HG03135 (cell line): Measurements from ENCODE around the gene NTN3.
A peak's percentile ranks its signal among the peaks of the same experiment; 100 is the strongest.

Source experiments
- ATAC-seq: cut with Tn5 transposase; IDR thresholded peaks from one replicate; pipeline ENCODE4 v1.9.1; 2021; ENCODE audit warnings: mild to moderate bottlenecking, moderate library complexity; ENCODE audit not compliant: unreplicated experiment

Gene NTN3

DNA sequence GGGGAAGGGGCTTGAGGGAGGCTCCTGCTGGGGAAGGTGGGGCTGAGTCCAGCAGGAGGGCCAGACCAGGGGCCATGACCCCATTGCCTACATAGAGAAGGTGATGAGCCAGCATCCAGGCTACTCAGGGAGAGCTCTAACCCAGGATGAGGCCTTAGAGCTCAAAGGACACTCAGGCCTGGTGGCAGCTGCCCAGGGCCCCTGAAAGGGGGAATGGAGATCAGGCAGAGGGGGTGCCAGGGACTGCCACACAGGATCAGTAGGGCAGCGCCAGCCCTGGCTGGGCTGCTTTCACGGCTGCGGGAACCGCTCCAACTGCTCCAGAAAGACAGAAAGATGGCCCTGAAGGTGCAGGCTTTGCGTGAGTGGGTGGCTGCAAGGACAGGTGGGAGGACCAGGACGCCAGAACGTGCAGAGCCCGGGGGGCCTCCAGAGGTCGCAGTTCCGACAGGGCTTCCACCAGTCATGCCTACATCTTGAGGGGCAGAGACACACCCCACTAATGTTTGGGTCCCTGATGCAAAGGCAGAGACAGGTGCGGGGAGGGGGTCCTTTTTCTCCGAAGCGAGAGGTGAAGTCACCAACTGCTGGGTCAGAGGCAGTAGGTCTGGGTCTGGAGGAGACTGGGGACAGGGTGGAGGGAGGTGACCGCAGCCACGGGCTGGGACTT lies 41.8 kb downstream of the NTN3 start:
- ATAC-seq: peak; percentile 1

DNA sequence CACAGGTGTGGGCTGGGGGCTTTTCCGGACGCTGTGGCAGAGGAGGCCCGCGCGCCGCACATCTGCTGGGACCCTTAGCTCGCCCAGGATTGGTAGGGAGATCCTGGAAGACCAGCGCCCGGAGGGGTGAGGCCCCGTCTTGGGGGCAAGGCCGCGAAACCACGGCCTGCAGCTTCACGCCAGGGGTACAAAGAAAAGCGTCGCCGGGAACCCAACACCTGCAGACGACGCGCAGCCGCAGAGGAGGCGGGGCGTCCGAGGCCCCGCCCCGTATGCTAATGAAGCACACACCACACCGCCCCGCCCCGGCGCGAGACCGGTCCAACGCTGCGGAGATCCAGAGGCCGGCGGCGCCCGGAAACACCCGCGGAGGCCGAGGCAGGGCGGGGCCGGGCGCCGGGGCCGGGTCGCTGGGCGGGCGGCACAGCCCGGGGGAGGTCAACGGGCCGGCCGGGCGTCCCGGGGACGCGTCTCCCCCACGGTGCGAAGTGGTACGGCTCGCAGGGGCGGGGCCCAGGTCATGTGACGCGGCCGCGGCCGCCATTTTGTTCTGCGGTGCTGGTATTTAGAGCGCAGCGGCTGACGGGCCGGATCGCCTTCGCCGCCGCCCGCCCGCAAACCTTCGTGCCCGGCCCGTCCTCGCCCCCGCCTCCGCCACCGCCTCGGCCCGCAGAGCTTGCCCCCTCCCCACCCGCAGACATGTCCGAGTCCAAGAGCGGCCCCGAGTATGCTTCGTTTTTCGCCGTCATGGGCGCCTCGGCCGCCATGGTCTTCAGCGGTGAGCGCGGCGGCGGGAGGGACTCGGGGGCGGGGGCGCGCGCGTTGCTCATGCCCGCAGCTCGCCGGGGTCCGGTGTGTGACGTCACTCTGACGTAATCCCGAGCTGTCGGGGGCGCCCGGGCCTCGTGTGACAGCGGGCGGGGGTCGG lies 42.6 kb downstream of the NTN3 start, which contains the start of gene ATP6V0C:
Gene ATP6V0C (plus strand): TSS at position 548 of the 928 bp plus-strand sequence. CDS start 152 bp downstream, at position 700.
- peak; percentile 64 for ATAC-seq

DNA sequence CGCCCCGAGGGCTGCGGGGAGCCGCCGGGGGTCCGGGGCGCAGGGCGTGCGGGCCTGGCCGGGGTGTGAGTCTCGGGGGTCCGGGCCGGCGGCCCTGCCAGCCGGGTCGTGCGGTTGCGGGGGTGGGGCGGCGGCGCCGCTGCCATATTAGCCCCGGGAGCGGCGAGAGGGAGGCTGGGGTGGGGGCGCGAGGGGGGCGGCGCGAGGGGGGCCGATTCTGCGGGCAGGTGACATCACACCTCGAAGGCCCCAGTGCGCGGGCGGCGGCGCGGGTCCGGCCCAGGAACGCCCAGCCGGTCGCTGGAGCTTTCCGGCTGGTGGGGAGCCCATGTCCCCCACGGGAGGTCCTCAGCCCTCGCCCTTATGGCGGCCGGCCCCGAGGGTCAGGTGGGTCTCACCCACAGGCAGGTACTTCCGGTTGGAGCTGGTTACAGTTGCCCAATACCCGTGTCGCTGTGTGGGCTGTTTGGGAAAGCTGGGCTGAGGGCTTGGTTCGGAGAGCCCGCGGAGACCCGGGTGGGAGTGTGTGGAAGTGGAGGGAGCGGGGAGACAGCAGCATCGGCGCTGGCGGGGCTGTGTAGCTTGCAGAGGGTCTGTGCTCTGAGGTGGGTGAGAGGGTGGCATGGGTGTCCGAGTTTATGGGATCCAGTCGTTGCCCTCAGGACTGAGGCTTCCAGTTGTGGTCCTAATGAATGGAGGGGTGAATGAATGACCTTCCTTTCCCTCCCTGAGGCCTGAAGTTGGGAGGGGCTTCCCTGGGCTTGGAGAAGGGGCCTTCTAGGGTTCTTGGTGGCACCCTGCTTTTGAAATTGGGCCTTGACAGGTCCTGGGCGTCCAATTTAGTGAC lies 43.5 kb downstream of the NTN3 start:
- ATAC-seq: no peak

DNA sequence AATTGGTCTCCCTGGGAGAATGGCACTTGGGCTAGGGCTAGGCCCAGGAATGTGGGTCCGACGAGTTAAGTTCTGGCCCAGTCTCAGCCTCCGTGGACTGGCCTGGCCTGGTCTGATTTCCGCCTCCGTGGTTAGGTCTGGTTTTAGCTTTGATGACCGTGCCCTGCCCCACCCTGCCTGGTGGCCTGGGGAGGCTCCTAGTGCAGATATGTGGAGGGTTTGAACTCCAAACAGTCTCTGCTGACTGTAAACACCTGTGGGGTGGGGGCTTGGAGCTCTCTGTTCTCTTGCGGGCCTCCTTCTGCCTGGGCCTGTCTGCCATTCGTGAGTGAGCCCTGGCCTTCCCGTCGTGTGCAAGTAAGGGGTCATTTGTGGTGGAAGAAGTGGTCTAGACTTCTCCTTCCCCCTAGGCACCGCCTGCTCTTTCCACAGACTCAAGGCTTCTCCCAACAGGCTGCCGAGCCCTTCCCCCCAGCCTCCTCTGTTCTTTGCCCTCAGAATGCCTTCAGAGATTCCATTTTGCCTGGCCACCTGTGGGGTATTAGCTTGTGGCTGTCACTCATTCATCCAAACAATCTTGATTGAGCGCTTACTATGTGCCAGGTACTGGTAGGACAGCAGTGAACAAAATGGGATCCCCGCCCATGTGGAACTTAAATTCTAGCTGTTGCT lies 44.2 kb downstream of the NTN3 start:
- no peak for ATAC-seq

DNA sequence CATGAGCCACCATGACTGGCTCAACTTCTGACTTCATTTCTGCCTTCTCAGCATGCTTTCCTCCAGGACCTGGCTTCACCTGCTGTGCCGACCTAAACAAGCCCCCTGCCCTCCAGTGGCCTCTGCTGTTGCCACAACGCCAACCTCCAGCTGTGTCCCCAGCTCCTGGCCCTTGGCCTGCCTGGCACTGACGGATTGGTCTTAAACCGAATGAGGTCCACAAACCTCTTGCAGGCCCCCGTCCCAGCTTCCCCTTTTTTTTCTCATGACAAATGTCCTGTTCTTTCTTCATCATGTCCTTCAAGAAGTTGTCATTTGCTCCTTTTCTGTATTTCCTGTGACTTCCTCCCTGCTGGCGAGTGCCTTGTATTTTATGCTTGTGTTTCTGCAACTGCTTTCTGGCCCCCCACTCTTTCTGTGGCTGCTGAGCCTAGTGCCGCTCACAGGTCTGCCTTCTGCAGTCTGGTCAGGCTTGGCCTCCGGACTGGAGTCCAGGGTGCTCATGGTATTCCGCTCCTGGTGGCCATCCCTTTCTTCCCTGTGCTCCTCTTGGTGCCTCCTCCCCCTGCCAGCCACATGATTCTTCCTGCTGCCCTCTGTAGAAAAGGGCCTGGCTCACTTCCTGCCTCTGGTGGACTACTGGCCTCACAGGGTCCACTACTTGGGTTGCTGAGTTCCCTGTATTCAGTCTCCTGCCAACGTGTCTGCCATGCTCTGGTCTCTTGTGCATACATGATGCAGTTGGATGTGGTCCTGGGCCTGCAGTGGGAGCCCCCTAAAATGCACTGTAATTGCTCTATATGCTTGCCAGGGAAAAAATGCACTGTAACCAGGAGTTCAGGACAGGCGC lies 45.5 kb downstream of the NTN3 start:
- ATAC-seq: no peak

DNA sequence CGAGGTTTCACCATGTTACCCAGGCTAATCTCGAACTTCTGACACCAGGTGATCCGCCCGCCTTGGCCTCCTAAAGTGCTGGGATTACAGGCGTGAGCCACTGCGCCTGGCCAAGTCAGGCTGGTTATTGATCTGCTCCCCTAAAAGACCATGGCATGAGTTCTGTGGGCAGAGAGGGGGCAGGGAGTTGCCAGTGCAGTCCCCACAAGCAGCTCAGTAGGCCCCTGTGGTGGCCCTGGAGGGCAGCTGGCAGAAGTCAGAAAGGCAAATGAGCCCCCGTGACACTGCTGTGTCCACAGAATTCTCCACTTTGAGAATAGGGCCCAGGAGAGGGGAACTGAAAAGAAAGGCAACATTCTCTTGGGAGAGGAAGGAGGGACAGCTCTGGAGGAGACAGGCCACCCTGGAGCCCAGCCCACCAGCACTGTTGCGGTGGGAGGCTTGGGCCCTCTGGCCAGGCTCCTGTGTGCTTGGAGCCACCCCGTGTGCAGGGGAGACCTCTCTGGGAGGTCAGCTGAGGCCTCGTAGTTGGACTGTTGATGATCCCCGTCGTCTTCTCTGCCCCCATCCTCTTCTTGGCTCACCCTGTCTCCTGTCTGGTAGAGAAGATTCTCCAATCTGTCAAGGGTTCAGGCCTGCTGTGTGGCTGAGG lies 47.0 kb downstream of the NTN3 start:
- ATAC-seq: no peak

- no peak for ATAC-seq
These were observed 48.0 kb downstream of the NTN3 start for GRCh38 chr16:2518823-2519710.

- no peak for ATAC-seq
These were observed 48.6 kb downstream of the NTN3 start for GRCh38 chr16:2519711-2520080.

DNA sequence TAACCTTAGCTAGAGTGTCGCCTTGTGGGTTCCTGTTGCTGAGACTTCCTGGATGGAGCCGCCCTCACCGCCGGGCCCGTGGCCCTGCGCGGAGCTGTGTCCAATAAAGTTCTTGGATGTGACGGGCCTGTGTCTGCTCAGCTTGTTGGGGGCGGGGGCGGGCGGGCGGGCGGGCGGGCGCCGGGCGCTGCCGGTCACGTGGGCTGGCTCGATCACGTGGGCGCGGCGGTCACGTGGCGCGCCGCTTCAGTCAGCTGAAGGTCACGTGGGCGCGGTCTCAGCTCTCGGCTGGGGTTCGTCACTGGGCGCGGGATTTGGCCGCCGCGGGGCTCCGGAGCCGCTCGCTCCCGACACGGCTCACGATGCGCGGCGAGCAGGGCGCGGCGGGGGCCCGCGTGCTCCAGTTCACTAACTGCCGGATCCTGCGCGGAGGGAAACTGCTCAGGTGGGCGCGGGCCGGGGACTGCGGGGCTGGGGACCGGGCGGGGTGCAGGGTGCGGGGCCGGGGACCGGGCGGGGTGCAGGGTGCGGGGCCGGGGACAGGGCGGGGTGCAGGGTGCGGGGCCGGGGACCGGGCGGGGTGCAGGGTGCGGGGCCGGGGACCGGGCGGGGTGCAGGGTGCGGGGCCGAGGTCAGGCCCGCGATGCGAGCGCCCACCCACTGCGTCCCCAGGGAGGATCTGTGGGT lies 49.1 kb downstream of the NTN3 start, which contains the start of gene AMDHD2:
Gene AMDHD2 (plus strand): TSS at position 275 of the 687 bp plus-strand sequence. CDS start 88 bp downstream, at position 363.
- peak; percentile 40 for ATAC-seq

- ATAC-seq: peak; percentile 37
These were observed 49.9 kb downstream of the NTN3 start for GRCh38 chr16:2520784-2521531.
